Smooth muscle cell (in vitro differentiated cells): ENCODE results near the gene SERTAD1. TPM values are rescaled to one million over a fixed set of nuclear protein-coding genes. Genes with fewer than 3 reads are reported as not detected.

Experiments used
- DNase-seq: peaks from one replicate; lab custom pipeline; 2025; ENCODE audit not compliant: unreplicated experiment; lab: John Stamatoyannopoulos, UW
- H2AFZ ChIP-seq: fragments of 200-600 bp; sonication (generic); 2 replicates; pipeline ENCODE4 v1.6.0; 2016; ENCODE audit warnings: antibody characterized with exemption, low read depth, mild to moderate bottlenecking
- H3F3A ChIP-seq: fragments of 200-600 bp; sonication (generic); 2 replicates; pipeline ENCODE4 v1.6.0; 2017; ENCODE audit warnings: antibody characterized with exemption, low read depth
- H3K27ac ChIP-seq: fragments of 200-600 bp; sonication (generic); 2 replicates; pipeline ENCODE4 v1.5.1; 2016; ENCODE audit warnings: low read depth, mild to moderate bottlenecking
- H3K27me3 ChIP-seq: fragments of 200-600 bp; sonication (generic); 2 replicates; pipeline ENCODE4 v1.6.1; 2016; ENCODE audit warnings: low read depth, mild to moderate bottlenecking
- H3K36me3 ChIP-seq: fragments of 200-600 bp; sonication (generic); 2 replicates; pipeline ENCODE4 v1.5.1; 2016; ENCODE audit warnings: low read depth
- H3K4me1 ChIP-seq: fragments of 200-600 bp; sonication (generic); 2 replicates; pipeline ENCODE4 v1.5.1; 2016; ENCODE audit warnings: low read depth
- H3K4me2 ChIP-seq: fragments of 200-600 bp; sonication (generic); 2 replicates; pipeline ENCODE4 v1.6.0; 2016; ENCODE audit warnings: mild to moderate bottlenecking
- H3K4me3 ChIP-seq: fragments of 200-600 bp; sonication (generic); 2 replicates; pipeline ENCODE4 v1.5.1; 2016; ENCODE audit warnings: mild to moderate bottlenecking
- H3K79me2 ChIP-seq: fragments of 200-600 bp; sonication (generic); 2 replicates; pipeline ENCODE4 v1.6.0; 2016; ENCODE audit warnings: low read depth, mild to moderate bottlenecking
- H3K9ac ChIP-seq: fragments of 200-600 bp; sonication (generic); 2 replicates; pipeline ENCODE4 v1.6.0; 2016; ENCODE audit warnings: low read depth
- H3K9me3 ChIP-seq: fragments of 200-600 bp; sonication (generic); replicated peaks from 2 replicates; pipeline ENCODE4 v1.5.1; 2016; ENCODE audit warnings: low read depth
- H4K20me1 ChIP-seq: fragments of 200-600 bp; sonication (generic); 2 replicates; pipeline ENCODE4 v1.6.0; 2016; ENCODE audit warnings: low read depth
- CTCF ChIP-seq: fragments of 200-600 bp; sonication (generic); IDR thresholded peaks from 2 replicates; pipeline ENCODE4 v1.5.1; 2017; ENCODE audit warnings: borderline replicate concordance, mild to moderate bottlenecking, antibody characterized with exemption; ENCODE audit not compliant: insufficient read depth, poor library complexity, severe bottlenecking
- WGBS: methylation state at CpG from one replicate; pipeline ENCODE4 v1.1.7; 2016; ENCODE audit warnings: low lambda C conversion rate; 5-methylcytosine and 5-hydroxymethylcytosine counted together
- polyA plus RNA-seq: library from polyadenylated mRNA; unstranded; fragments of >200 nt; fragmentation: Nextera tagmentation; extraction: Ambion mirVana; gene quantifications from 2 replicates; pipeline ENCODE4 v1.2.1, GENCODE V29; 2016
- total RNA-seq: library from RNA; depleted of rRNA; stranded (reverse); fragments of >200 nt; gene quantifications from 2 replicates; pipeline ENCODE4 v1.2.3, GENCODE V29; 2014

The SERTAD1 gene
- total and polyA plus RNA-seq, 2 experiments from 2014 or later: 44.0 to 67.2 TPM

- Histone ChIP-seq H3F3A (no peaks in the 10 kb centered on the region), H3K27ac (no peak overlapping the region), H4K20me1 (no peaks in the 10 kb centered on the region), H3K9ac (no peak overlapping the region), H3K4me1 (peaks cover 2% of the 10 kb centered on the region), H3K36me3 (no peaks in the 10 kb centered on the region), H3K9me3 (no peaks in the 10 kb centered on the region), H3K79me2 (no peaks in the 10 kb centered on the region), H3K4me3 (no peak overlapping the region), H3K4me2 (no peak overlapping the region), H2AFZ (no peak overlapping the region), H3K27me3 (peaks cover 14% of the 10 kb centered on the region)
- TF ChIP-seq CTCF: no peak
- DNase-seq: no peak
- WGBS: 99% methylated on average over 3 of the region's 3 CpGs
These were observed 45.3 kb upstream of the SERTAD1 start for GRCh38 chr19:40471111-40471510.

- H3K27me3 ChIP-seq: peaks cover 14% of the 10 kb centered on the region
- no peak overlapping the region for H2AFZ ChIP-seq
- no peak overlapping the region for H3K4me3 ChIP-seq
- no peaks in the 10 kb centered on the region for H3F3A ChIP-seq
- H3K4me1 ChIP-seq: peaks cover 4% of the 10 kb centered on the region
- 97% methylated on average over 6 of the region's 6 CpGs for WGBS
- H3K79me2 ChIP-seq: no peaks in the 10 kb centered on the region
- no peak overlapping the region for H3K27ac ChIP-seq
- no peaks in the 10 kb centered on the region for H4K20me1 ChIP-seq
- no peak for DNase-seq
- H3K4me2 ChIP-seq: no peak overlapping the region
- TF ChIP-seq CTCF: no peak
- H3K9me3 ChIP-seq: no peaks in the 10 kb centered on the region
- no peak overlapping the region for H3K9ac ChIP-seq
- no peaks in the 10 kb centered on the region for H3K36me3 ChIP-seq
These were observed 43.2 kb upstream of the SERTAD1 start for GRCh38 chr19:40469011-40469410.

- no peak within 1 kb of the TSS for H3K27ac ChIP-seq
- H3K4me2 ChIP-seq: peak within 1 kb of the TSS; percentile 88
- H3K4me1 ChIP-seq: peaks cover 4% of the 10 kb centered on the region
- no peak for DNase-seq
- peaks cover 14% of the 10 kb centered on the region for H3K27me3 ChIP-seq
- H3K4me3 ChIP-seq: peak within 1 kb of the TSS; percentile 41
- H3F3A ChIP-seq: no peaks in the 10 kb centered on the region
- H3K9ac ChIP-seq: no peak within 1 kb of the TSS
- no peaks in the 10 kb centered on the region for H3K79me2 ChIP-seq
- TF ChIP-seq CTCF: no peak
- no peaks in the 10 kb centered on the region for H3K36me3 ChIP-seq
- no peaks in the 10 kb centered on the region for H4K20me1 ChIP-seq
- H2AFZ ChIP-seq: no peak within 1 kb of the TSS
- H3K9me3 ChIP-seq: no peaks in the 10 kb centered on the region
- 13% methylated on average over 24 of the region's 87 CpGs for WGBS
These were observed 41.4 kb upstream of the SERTAD1 start, which contains the start of gene SPTBN4 for GRCh38 chr19:40466985-40467734. TSS of gene SPTBN4 (plus strand) at chr19:40467001. CDS start at chr19:40472622, 5,621 bp downstream.
